Neuronal stem cell (in vitro differentiated cells): ENCODE results near the gene PHACTR4.
"Not testable (repeated sequence)": the region's sequence is repeated elsewhere in the genome, so short reads cannot be mapped to it uniquely, and the experiment has no call there.

Source experiments
- DNase-seq: peaks from one replicate; pipeline ENCODE4 v3.0.0-alpha.2; 2013; ENCODE audit warnings: low spot score
- H2AFZ ChIP-seq: one replicate; pipeline ENCODE4 v1.6.1; 2013; ENCODE audit warnings: mild to moderate bottlenecking, low read length, inconsistent platforms
- H2AK5ac ChIP-seq: 2 replicates; pipeline ENCODE4 v1.6.1; 2013; ENCODE audit warnings: low read depth, mild to moderate bottlenecking, inconsistent platforms, low read length, moderate library complexity, mixed read lengths
- H2BK120ac ChIP-seq: 2 replicates; pipeline ENCODE4 v1.6.1; 2013; ENCODE audit warnings: low read depth, mild to moderate bottlenecking, inconsistent platforms, low read length, moderate library complexity, mixed read lengths
- H2BK12ac ChIP-seq: one replicate; pipeline ENCODE4 v1.6.1; 2013; ENCODE audit warnings: low read length, inconsistent platforms
- H2BK15ac ChIP-seq: 2 replicates; pipeline ENCODE4 v1.6.1; 2013; ENCODE audit warnings: mild to moderate bottlenecking, low read length, inconsistent platforms, mixed read lengths
- H2BK5ac ChIP-seq: one replicate; pipeline ENCODE4 v1.6.1; 2013; ENCODE audit warnings: inconsistent platforms, mild to moderate bottlenecking, low read length, moderate library complexity
- H3K14ac ChIP-seq: one replicate; pipeline ENCODE4 v1.6.1; 2013; ENCODE audit warnings: low read length, inconsistent platforms
- H3K18ac ChIP-seq: 2 replicates; pipeline ENCODE4 v1.6.1; 2013; ENCODE audit warnings: low read length, inconsistent platforms
- H3K23ac ChIP-seq: 2 replicates; pipeline ENCODE4 v1.6.1; 2013; ENCODE audit warnings: low read depth, mild to moderate bottlenecking, mixed read lengths, low read length, inconsistent platforms; ENCODE audit not compliant: poor library complexity
- H3K27ac ChIP-seq: replicated peaks from 3 replicates; pipeline ENCODE4 v1.5.1; 2013; ENCODE audit warnings: low read length, inconsistent platforms
- H3K27me3 ChIP-seq, 3 experiments: 2 replicates each; pipeline ENCODE4 v1.6.1; 2013; ENCODE audit warnings: low read length in 3 of 3, mild to moderate bottlenecking in 2 of 3, inconsistent platforms in 1 of 3, low read depth in 1 of 3, mixed read lengths in 1 of 3, moderate library complexity in 1 of 3; ENCODE audit not compliant: control insufficient read depth in 3 of 3, insufficient read depth in 3 of 3
- H3K36me3 ChIP-seq, 2 donors: replicated peaks in 1 of 2; 2 replicates each; pipeline ENCODE4 v1.6.1; 2013; ENCODE audit warnings: low read length in 2 of 2; ENCODE audit not compliant: control insufficient read depth in 2 of 2, insufficient read depth in 2 of 2
- H3K4ac ChIP-seq: 2 replicates; pipeline ENCODE4 v1.6.1; 2013; ENCODE audit warnings: inconsistent platforms, mild to moderate bottlenecking, low read length, moderate library complexity
- H3K4me1 ChIP-seq, 2 donors: 1 replicate in 1 of 2; 2 replicates in 1 of 2; pipeline ENCODE4 v1.6.1; 2013; ENCODE audit warnings: low read length in 2 of 2, low read depth in 1 of 2; ENCODE audit not compliant: control insufficient read depth in 2 of 2, insufficient read depth in 1 of 2
- H3K4me2 ChIP-seq: one replicate; pipeline ENCODE4 v1.6.1; 2013; ENCODE audit warnings: mild to moderate bottlenecking, low read length, inconsistent platforms; ENCODE audit not compliant: insufficient read depth, poor library complexity, severe bottlenecking
- H3K4me3 ChIP-seq, 2 donors: 2 replicates each; pipeline ENCODE4 v1.5.1; 2013; ENCODE audit warnings: low read length in 2 of 2, mild to moderate bottlenecking in 2 of 2, inconsistent platforms in 1 of 2, moderate library complexity in 1 of 2
- H3K79me1 ChIP-seq: one replicate; pipeline ENCODE4 v1.6.1; 2013; ENCODE audit warnings: low read depth, mild to moderate bottlenecking, inconsistent platforms, low read length, moderate library complexity
- H3K9ac ChIP-seq: one replicate; pipeline ENCODE4 v1.6.1; 2013; ENCODE audit warnings: mild to moderate bottlenecking, low read depth, low read length, inconsistent platforms; ENCODE audit not compliant: poor library complexity
- H3K9me3 ChIP-seq, 2 donors: replicated peaks in 1 of 2; 2 replicates each; pipeline versions ENCODE3 to v1.6.1; 2013; ENCODE audit warnings: low read length in 2 of 2, mild to moderate bottlenecking in 2 of 2, inconsistent platforms in 1 of 2, low read depth in 1 of 2, mixed read lengths in 1 of 2, moderate library complexity in 1 of 2; ENCODE audit not compliant: control insufficient read depth in 2 of 2, insufficient read depth in 1 of 2
- H4K8ac ChIP-seq: one replicate; pipeline ENCODE4 v1.6.1; 2013; ENCODE audit warnings: low read depth, mild to moderate bottlenecking, inconsistent platforms, low read length, moderate library complexity
- H4K91ac ChIP-seq: one replicate; pipeline ENCODE4 v1.6.1; 2013; ENCODE audit warnings: low read length, low read depth, mild to moderate bottlenecking, inconsistent platforms; ENCODE audit not compliant: poor library complexity
- WGBS, 2 donors: extraction: QIAGEN DNeasy Blood & Tissue Kit; methylation state at CpG; one replicate each; pipeline ENCODE4 v1.1.7; 2013; ENCODE audit warnings: missing lambda C conversion rate in 2 of 2, mixed read lengths in 1 of 2; ENCODE audit not compliant: insufficient read length in 2 of 2, insufficient replicate concordance in 1 of 2; ENCODE audit errors: extremely low coverage in 2 of 2; 5-methylcytosine and 5-hydroxymethylcytosine counted together

The PHACTR4 gene

GRCh38 chr1:28359592-28360239 is 9.8 kb upstream of the PHACTR4 start:
- H2AK5ac ChIP-seq, result no peak overlapping the region
- peak; percentile 38 for DNase-seq
- no peak overlapping the region for H4K8ac ChIP-seq
- H3K9ac ChIP-seq, result no peak overlapping the region
- no peak overlapping the region for H3K4me2 ChIP-seq
- WGBS, 2 donors, result no CpG with 5 or more reads among the region's 7 CpGs
- no peak overlapping the region for H2AFZ ChIP-seq
- no peak overlapping the region for H2BK15ac ChIP-seq
- H3K18ac ChIP-seq, result no peak overlapping the region
- H3K23ac ChIP-seq, result no peak overlapping the region
- no peaks in the 10 kb centered on the region for H3K4me1 ChIP-seq
- H3K9me3 ChIP-seq, result no peaks in the 10 kb centered on the region
- no peak overlapping the region for H2BK120ac ChIP-seq
- no peaks in the 10 kb centered on the region for H3K79me1 ChIP-seq
- H3K4me3 ChIP-seq, result no peak overlapping the region
- no peak overlapping the region for H3K4ac ChIP-seq
- no peak overlapping the region for H2BK5ac ChIP-seq
- H3K27me3 ChIP-seq, result no peaks in the 10 kb centered on the region
- no peak overlapping the region for H3K27ac ChIP-seq
- no peak overlapping the region for H3K14ac ChIP-seq
- no peak overlapping the region for H4K91ac ChIP-seq
- no peaks in the 10 kb centered on the region for H3K36me3 ChIP-seq
- H2BK12ac ChIP-seq, result no peak overlapping the region

- Histone ChIP-seq H2BK5ac (no peak overlapping the region), H3K4ac (no peak overlapping the region), H3K9me3 (no peaks in the 10 kb centered on the region), H2BK12ac (no peak overlapping the region), H3K23ac (no peak overlapping the region), H2AFZ (no peak overlapping the region), H3K27ac (no peak overlapping the region), H3K14ac (no peak overlapping the region), H3K4me1 (no peaks in the 10 kb centered on the region), H3K36me3 (no peaks in the 10 kb centered on the region), H3K4me2 (no peak overlapping the region), H4K8ac (no peak overlapping the region), H4K91ac (no peak overlapping the region), H3K4me3 (no peak overlapping the region), H3K27me3 (no peaks in the 10 kb centered on the region), H2BK15ac (no peak overlapping the region), H3K79me1 (no peaks in the 10 kb centered on the region), H3K18ac (no peak overlapping the region), H2BK120ac (no peak overlapping the region), H2AK5ac (no peak overlapping the region), H3K9ac (no peak overlapping the region)
- no CpG with 5 or more reads among the region's 4 CpGs for WGBS, 2 donors
- DNase-seq, result no peak
Observed at GRCh38 chr1:28364888-28365287, 4.7 kb upstream of the PHACTR4 start.

- H3K23ac ChIP-seq, result no peak overlapping the region
- H3K9ac ChIP-seq, result no peak overlapping the region
- H3K79me1 ChIP-seq, result no peaks in the 10 kb centered on the region
- H3K4me2 ChIP-seq, result no peak overlapping the region
- H2BK5ac ChIP-seq, result no peak overlapping the region
- DNase-seq, result no peak
- H3K4me3 ChIP-seq, result no peak overlapping the region
- H3K27me3 ChIP-seq, result no peaks in the 10 kb centered on the region
- H2AK5ac ChIP-seq, result no peak overlapping the region
- no peak overlapping the region for H3K4ac ChIP-seq
- no peak overlapping the region for H3K14ac ChIP-seq
- peaks cover 0 to 3% of the 10 kb centered on the region in 2 donors for H3K36me3 ChIP-seq
- H2BK120ac ChIP-seq, result no peak overlapping the region
- no peak overlapping the region for H4K91ac ChIP-seq
- H4K8ac ChIP-seq, result no peak overlapping the region
- peaks cover 1 to 8% of the 10 kb centered on the region in 2 donors for H3K4me1 ChIP-seq
- H3K9me3 ChIP-seq, result no peaks in the 10 kb centered on the region
- no peak overlapping the region for H2AFZ ChIP-seq
- H2BK15ac ChIP-seq, result no peak overlapping the region
- H2BK12ac ChIP-seq, result no peak overlapping the region
- no peak overlapping the region for H3K27ac ChIP-seq
- H3K18ac ChIP-seq, result no peak overlapping the region
- WGBS, 2 donors, result no CpG with 5 or more reads among the region's 7 CpGs
Observed at GRCh38 chr1:28365864-28366263, 3.7 kb upstream of the PHACTR4 start.

GRCh38 chr1:28368608-28369007 is 932 bp upstream of the PHACTR4 start:
- H3K4me2 ChIP-seq, H2BK12ac ChIP-seq, H4K8ac ChIP-seq, H2BK5ac ChIP-seq, H3K4me1 ChIP-seq, H2BK15ac ChIP-seq, H3K14ac ChIP-seq, H4K91ac ChIP-seq, H3K79me1 ChIP-seq, H3K27me3 ChIP-seq, H3K27ac ChIP-seq, H3K23ac ChIP-seq, DNase-seq, H3K4me3 ChIP-seq, H3K9me3 ChIP-seq, H3K9ac ChIP-seq, H2BK120ac ChIP-seq, H3K18ac ChIP-seq, H3K4ac ChIP-seq, H2AK5ac ChIP-seq: not testable (repeated sequence)
- whole genome bisulfite sequencing, 2 donors, result no CpG with 5 or more reads among the region's 15 CpGs
- H3K36me3 ChIP-seq, result peaks cover 0 to 28% of the 10 kb centered on the region in 2 donors
- H2AFZ ChIP-seq, result peak overlapping the region; percentile 92
